Renal cortical epithelial cell (primary cell): ENCODE measurements around the gene HMGB2. TPM values are rescaled to one million over a fixed set of nuclear protein-coding genes. Genes with fewer than 3 reads are reported as not detected.
A peak's percentile ranks its signal among the peaks of the same experiment; 100 is the strongest.

Experiments used
- DNase-seq: peaks from one replicate; pipeline ENCODE4 v3.0.0-alpha.2; 2011; ENCODE audit warnings: low read depth
- total RNA-seq: library from RNA; depleted of rRNA; stranded (reverse); fragments of >200 nt; gene quantifications from 2 replicates; pipeline ENCODE4 v1.2.3, GENCODE V29; 2014

HMGB2 gene
- total RNA-seq, 1 donor from 2014 or later, result 22.2 TPM

DNA sequence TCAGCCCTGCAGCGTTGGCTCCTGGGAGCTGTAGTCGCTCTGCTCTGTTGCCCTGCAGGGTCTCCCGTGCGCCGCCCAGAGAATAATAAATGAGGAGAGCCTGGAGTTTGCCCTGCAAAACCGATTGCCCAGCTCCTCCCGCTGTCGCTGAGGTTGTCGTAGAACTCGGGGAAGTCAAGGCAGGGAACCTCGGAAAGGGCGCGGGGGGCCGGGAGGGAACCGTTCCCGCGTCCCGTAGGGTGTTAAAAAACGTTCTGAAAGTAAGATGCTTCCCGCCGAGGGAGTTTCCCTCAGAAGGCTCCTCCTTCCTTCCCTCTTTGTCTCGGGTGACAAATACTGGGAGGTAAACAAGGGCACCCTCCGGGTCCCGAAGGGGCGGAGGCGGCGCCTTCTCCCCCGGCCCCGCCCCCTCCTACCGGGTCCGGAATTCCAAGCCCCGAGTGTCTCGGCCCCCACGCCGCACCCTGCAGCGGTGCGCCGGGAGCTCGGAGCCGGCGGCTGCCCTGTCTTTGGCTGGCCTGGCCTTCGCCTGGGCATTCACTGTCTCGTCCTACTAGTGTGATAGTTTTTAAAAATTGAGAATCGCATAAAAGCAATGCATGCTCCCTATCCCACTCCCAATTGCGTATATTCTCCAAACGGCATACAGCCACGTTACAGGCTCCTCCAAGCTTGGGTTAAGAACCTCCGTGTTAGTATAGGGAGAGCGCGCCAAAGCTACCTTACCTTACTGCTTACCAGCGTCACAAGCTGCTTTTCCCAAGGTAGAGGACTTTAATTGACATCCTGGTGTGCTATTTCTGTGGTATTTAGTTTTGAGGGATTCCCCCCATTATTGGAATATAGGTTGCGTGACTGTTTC lies 964 bp upstream of the HMGB2 start:
- DNase-seq, result peak; percentile 86

DNA sequence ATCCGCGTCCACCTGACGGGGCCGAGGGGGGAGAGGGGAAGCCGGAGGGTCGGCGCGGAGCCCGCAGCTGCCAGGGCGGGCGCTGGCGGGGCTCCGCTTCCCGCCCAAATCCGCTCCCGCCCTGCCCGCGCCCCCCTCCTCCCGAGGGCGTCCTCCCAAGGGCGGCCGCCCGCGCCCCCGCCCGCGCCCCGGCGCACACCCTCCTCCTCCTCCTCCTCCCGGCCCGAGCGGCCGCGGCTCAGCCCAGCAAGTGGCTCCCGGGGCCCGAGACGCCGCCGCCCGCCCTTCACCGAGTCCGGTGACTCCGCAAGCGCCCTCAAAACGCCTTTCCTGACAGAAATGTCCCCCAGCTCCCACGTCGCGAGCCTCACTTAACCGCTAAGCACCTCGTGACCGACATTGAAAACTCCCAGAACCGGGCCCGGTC lies 487 bp downstream of the HMGB2 start:
- DNase-seq, result no peak

DNA sequence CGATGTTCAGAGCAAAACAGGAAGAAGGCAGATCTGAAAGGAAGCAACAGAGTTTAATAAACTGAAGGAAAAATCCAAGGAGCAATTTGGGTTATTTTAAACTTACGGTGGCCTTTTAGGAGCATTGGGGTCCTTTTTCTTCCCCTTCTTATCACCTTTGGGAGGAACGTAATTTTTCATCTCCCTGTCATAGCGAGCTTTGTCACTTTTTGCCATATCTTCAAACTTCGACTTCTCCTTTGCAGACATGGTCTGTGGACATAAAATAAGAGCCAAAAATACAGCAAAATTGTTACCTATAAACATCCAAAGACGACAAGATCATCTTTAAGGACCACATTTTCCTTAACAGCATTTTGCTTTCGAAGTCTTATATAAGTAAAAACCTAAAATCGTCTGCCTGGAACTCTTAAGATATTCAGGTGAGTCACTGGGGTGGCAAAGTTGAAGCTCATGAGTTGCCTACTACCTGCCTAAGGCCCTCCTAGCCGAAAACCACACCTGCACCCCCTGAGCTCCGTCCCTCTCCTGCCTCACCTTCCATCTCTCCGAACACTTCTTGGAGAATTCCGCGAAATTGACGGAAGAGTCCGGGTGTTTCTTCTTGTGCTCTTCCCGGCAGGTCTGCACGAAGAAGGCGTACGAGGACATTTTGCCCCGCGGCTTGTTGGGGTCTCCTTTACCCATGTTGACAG lies 1.0 kb downstream of the HMGB2 start:
- peak; percentile 35 for DNase-seq

DNA sequence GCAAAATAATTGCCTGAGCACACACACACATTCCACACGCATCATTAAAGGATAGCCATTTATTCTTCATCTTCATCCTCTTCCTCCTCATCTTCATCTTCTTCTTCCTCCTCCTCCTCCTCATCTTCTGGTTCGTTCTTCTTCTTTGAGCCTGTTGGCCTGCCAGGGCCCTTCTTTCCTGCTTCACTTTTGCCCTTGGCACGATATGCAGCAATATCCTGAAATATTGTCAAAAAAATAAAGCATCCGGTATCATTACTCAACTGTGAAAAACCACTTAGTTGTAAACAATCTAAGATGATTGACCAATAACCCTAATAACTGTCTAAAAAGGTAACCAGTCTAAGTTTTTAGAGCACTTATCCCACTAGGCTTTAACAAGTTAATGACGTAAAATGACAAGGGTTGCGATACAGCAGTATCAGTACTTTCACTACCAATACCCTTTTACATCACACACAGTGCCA lies 2.1 kb downstream of the HMGB2 start:
- no peak for DNase-seq

DNA sequence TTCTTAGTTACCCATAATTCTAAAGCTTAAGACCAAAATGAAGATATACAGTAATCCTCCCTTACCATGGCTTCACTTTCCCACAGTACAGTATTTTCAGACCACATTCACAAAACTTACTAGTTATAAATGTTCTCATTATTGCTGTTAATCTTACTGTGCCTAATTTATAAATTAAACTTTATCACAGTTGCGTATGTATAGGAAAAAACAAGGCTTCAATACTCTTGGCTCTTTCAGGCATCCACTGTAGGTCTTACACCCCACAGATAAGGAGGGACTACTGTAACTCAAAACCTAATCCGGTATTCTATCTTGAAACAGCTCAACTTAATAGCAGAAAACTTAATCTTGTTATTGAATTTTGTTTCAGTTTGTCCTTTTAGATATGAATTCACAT lies 3.6 kb downstream of the HMGB2 start:
- DNase-seq, result no peak

DNA sequence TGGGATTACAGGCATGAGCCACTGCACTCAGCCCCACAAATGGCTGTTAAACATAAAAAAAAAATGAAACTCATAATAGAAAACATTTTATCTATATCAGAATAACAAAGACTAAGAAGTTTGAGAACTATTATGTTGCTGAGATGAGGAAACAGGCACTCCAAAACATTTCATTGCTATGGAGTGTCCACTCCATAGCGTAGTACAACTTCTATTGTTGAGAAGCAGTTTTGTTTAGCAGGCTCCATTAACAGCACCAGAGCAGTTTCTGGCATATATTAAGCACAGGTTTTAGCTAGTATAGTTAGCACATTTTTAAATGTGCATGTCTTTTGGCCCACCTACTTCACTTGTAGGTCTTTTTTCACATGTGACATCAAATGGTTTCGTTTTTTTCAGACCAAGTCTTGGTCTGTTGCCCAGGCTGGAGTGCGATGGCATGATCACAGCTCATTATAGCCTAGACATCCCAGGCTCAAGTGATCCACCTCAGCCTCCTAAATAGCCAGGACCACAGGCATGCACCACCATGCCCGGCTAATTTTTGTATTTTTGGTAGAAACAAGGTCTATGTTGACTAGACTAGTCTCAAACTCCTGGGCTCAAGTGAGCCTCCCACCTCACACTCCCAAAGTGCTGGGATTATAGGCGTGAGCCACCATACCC lies 5.8 kb downstream of the HMGB2 start:
- no peak for DNase-seq

DNA sequence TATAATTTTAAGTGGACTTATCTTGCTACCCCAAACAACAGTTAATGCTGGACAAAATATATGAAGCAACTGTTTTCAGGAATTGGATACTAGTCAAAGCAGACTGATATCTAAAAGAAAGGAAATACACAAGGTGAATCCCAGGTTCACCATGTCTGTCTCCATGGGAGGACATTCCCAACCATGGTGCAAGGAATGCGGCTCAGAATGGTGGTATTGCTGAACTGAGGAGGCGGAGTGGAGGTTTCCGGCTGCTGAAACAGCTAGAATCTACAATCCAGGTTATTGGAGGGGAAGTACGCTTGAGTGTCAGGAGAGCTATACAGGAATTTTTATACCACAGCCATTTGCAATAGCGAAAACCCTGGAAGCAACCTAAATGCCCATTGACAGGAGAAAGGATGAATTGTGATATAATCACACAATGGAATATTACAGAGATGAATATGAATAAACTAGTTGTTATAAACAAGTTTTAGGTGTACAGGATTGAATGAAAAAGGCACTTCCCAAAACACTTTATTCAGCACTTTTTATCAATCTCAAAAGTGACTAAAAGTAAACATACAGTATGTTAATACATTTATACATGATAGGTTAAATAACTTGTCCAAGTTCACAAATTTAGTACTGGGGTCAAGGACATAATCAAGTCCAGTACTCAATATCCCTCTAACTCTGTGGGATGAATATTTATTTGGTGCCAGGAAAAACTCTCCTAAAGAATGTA lies 9.0 kb downstream of the HMGB2 start:
- no peak for DNase-seq

DNA sequence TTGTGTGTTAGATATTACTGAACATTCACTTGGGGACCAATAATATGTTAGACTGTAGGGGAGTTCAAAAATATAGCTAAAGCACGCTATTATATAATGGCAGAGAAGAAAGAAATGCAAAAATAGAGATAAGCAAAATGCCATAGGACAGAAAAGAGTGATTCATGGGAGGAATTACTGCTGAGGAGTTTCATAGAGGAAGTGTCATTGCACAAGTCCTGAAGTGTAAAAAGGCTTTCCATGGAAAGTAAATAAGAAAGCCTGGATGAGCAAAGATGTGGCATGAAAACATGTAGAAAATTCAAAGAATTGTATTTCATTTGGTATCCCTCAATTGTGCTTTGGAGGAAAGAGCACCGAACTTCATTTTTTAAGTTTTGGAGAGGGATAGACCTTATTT lies 14.5 kb downstream of the HMGB2 start:
- DNase-seq, result no peak

DNA sequence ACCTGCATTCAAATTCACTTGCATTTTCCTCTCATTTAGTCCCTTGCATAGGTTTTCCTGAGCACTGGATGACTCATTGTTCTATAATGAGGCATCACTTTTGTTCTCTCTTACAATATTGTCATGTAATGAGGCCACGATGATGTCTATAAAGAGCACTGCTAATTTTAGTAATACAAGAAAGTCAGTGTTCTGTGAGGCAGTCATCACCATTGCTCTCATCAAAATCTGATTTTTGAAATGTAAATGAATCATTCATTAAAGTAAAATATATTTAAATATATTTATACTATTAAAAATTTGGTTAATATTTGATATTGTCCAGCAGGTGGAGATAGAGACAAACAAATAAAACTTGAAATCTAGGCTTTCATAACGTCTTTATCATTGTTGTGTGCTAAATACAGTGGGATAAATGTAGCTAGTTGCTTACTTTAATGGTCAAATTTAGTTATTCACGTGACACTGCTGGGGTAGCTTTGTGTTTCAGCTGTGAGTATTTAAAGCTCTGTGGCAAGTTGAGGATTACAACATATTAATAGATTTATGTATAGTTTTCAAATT lies 15.4 kb downstream of the HMGB2 start:
- peak; percentile 61 for DNase-seq

DNA sequence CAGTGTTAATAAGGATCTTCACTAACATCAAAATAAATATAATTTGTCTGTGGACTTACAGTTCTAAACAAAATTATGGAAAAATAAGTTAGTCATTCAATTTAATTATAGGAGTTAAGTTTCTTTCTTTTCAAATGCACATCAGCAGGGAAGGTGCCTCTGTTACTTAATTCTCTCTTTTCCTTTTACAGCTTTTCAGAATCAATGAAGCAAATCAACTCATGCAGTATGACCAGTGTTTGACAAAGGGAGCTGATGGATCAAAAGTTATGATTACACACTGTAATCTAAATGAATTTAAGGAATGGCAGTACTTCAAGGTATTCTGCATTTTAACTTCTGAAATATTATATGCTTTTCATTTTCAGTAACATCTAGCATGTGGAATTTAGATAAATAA lies 15.9 kb downstream of the HMGB2 start:
- no peak for DNase-seq

DNA sequence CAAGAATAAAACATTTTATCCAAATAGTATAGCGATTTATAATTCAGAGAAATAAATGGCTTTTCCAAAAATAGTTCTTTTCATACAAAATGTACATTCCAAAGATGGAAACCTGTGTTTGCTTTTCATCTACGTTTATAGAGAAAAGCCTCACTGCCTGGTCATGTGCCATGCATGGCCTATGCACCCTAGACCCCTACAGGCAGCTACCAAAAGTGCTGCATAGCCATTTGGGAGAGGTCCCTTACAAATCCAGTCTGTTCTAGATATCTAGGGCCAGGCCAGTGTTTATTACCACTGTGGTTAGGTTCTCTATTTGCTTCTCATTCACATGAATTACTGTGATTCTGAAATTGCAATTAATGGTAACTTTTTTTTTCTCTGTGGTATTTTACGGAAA lies 17.2 kb downstream of the HMGB2 start:
- DNase-seq, result no peak

DNA sequence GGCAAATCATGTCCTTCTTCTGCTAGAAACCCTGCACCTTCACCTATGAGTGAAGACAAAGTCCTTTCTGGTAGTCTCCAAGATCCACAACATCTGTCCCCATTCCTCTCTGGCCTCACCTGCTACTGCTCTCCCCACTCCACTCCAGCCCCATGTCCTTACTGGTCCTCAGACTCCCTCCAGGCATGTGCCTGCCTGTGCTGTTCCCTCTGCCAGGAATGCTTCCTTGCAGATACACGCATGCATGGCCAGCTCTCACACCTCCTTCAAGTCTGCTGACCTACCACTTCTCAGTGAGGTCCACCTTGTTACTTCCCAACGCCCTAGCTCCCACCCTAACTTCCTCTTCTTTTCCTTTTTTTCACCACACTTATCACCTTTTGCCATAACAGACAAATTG lies 18.1 kb downstream of the HMGB2 start:
- DNase-seq, result no peak

DNA sequence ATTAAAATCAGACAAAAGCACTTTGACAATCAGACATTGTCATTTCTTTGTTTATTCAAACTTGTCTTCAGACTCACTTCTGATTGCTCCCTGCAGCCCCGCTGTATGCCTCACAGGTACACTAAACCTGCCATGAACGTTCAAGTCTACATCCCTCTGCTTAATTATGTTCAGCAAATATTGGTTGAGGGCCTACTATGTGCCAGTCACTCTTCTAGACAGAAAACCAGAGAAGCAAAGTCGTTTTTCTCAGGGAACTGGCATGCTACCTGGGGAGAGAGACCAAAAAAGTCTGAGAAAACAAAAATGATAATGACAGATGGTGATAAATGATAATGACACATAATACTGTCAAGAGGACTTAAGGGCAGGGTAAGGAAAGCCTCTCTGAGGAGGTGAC lies 19.4 kb downstream of the HMGB2 start:
- no peak for DNase-seq

DNA sequence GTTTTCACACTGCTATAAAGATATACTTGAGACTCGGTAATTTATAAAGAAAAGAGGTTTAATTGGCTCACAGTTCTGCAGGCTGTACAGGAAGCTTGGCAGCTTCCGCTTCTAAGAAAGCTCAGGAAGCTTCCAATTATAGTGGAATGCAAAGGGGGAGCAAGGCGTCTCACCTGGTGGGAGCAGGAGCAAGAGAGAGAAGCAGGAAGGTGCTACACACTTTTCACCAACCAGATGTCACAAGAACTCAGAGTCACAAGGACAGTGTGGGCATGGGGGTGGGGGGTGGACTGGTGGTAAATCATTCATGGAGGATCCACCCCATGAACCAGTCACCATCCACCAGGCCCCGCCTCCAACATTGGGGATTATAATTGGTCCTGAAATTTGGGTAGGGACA lies 22.8 kb downstream of the HMGB2 start:
- no peak for DNase-seq

DNA sequence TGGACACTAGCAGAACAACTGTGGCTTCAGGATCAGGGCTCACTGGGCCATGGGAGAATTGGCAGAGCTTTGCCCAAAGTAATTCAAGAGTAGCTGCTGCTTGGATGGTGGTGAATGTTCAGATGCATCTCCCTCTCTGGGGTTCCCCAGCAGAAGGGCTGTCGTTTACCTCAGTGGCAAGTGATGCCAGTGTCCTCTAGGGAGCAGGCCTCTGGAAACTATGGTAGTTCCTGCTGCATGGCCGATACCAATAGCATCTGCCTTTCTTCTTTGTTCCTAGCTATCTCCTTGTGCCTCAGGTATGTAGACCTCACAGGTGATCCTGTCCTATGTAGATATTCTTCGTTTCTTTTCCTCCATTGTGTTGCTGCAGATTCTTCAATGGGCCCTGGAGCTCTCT lies 26.4 kb downstream of the HMGB2 start:
- DNase-seq, result no peak

DNA sequence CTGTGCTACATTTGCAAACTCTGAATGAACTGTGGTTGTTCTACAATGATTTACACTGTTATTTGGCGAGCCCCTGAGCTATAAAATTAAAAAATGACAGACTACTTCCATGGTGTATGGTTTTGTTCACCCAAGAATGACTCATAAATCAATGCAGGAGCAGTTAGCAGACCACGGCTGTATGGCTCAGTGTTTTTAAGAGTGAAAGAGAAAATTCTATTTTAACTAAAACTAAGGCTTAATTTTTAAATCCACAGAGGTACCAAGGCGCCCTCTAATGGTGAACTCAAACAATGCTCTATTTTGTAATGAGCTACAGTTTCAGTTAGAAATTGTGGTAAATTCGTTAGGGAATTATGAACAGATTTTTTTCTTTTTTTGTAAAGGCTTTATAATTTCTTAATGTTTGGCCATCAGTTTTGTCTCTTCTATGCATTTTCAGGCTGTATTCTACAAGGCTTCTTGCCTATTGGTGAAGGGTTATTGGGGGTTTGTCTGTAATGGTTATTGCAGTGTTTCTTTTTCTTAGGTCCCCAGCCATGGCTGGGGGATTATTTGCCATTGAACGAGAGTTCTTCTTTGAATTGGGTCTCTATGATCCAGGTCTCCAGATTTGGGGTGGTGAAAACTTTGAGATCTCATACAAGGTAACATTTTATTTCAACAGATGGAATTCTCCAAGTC lies 32.5 kb downstream of the HMGB2 start:
- DNase-seq, result peak; percentile 64

DNA sequence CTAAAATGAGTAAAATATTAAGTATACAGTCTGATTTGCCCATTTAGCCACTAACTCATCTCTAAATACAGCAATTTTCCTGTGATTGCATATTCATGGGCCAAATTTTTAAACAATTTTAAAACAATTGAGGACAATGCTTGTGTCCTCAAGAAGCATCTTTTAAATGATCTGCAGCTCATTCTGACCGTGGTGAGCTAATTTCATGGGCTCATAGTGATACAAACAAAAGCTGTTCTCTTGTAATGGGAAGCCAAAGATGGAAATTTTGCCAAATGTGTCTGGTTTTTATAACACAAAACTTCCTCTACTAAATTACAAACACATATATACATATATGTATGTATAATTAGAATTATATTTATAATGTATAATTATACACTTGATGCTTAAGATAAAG lies 39.7 kb downstream of the HMGB2 start:
- no peak for DNase-seq

DNA sequence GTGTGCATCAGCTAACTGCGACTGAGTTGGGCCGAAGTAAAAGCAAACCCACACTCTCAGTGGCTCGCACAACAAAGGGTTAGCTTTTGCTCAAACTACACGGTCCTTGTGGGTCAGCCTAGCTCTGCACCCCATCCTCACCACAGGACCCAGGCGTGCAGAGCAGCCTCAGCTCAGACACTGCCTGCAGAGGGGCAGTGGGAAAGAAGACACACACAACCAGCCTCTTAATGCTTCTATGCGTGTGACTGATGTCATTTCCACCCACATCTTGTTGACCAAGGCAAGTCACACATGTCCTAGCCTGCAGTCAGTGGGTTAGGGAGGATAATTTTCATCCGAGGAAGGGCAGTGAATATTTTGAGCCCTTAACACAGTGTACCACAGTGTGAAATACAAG lies 40.5 kb downstream of the HMGB2 start:
- no peak for DNase-seq

DNA sequence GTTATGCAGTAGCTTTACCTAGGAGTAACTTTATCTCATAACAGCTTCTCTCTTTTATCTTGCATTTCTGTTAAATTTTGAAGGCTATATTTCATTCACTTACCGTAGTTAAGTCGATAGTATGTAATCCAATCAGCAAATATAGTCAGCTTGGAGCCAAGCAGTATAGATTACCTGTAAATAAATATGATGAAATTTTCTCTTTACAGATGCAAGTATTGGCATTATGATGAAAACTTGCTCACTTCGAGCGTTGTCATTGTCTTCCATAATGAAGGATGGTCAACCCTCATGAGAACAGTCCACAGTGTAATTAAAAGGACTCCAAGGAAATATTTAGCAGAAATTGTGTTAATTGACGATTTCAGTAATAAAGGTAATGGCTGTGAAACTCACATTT lies 42.3 kb downstream of the HMGB2 start:
- DNase-seq, result no peak

DNA sequence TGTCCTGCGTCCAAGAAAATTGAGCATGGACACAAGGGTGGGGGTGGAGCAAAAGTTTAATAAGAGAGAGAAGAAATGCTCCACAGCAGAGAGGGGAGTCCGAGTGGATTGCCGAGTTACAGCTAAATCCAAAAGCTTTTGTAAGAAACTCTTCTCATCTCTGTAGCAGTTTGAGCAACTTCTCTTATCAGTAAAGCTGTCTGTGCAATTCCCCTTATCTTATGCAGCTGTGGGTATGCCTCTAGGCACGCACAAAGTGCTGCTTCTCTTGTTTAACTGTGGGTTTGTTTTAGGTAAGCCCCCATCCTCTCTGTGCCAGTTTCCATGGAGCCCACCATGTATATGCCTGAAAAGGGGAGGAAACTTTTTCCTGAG lies 44.8 kb downstream of the HMGB2 start:
- no peak for DNase-seq

DNA sequence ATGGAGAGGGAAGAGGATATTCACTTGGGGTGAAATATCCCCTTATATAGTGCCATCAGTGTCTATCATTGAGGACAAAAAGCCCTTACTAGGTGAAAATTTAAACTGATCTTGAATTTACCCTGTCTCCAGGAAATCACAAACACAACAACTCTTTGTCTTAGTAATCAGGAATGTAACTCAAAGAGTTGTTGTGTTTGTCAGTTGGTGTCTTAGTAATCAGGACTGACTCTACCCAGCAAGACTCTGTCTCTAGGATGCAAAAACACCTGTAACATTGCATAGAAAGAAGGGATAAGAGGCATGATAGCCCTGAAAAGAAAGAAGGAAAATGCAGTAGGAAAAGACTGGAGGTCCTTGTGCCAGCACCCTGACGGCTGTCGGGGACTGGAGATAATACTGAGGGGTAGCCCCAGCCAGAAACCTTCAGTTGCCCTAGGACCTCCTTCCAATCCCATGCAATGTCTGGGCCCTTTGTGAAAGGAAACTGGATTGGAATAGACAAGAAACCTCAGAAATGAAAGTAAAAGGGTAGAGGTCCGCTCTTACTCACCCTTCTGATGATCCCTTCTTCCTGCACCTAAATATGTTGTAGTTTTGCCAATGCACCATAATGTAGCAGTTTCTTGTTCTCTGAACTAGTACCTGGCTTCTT lies 45.3 kb downstream of the HMGB2 start:
- DNase-seq, result peak; percentile 18
